ENCODE results near the gene TAC3. TPM values are rescaled to one million over a fixed set of nuclear protein-coding genes. Genes with fewer than 3 reads are reported as not detected.

TAC3 gene
- total and polyA plus RNA-seq, 2 of the 8 experiments (the other 6 are each of a cell fraction or from before 2014, with no cell fraction given), result 9.7 to 45.3 TPM

- H4K5ac ChIP-seq (ENCODE audit: insufficient read length, low read depth, low read length), result no peak overlapping the region
- H4K20me1 ChIP-seq (replicated peaks in 1 of 2; ENCODE audit: control insufficient read depth in 1 of 2, insufficient read depth in 2 of 2, low read length in 2 of 2), result peaks cover 3 to 13% of the 10 kb centered on the region in 2 experiments
- H3K27me3 ChIP-seq (replicated peaks in 1 of 4; ENCODE audit: control insufficient read depth in 3 of 4, extremely low read depth in 1 of 4, insufficient read depth in 3 of 4, low read length in 3 of 4), result no peaks in the 10 kb centered on the region
- no peak overlapping the region for H2AFZ ChIP-seq (ENCODE audit: low read length)
- H3K23ac ChIP-seq (ENCODE audit: insufficient read length), result no peak overlapping the region
- H3K4me3 ChIP-seq (ENCODE audit: extremely low read depth in 1 of 4, insufficient read depth in 2 of 4, low read depth in 3 of 4, low read length in 4 of 4), result no peak overlapping the region
- no peak overlapping the region for H4K8ac ChIP-seq (ENCODE audit: extremely low read depth, insufficient read depth, low read length)
- no peaks in the 10 kb centered on the region for H3K9me3 ChIP-seq (ENCODE audit: insufficient read depth in 2 of 2, low read depth in 1 of 2, low read length in 1 of 2)
- ChIA-PET POLR2A (ENCODE audit: partially characterized antibody) (interaction anchor here (0.7 to 3.2 kb wide), 5 partner anchors 9 to 124 kb away, joined by 3 to 13 read pairs (median 5); a partner anchor contains a TSS), CTCF (ENCODE audit: partially characterized antibody) (interaction anchor here (0.8 to 10.6 kb wide), 20 partner anchors 9 to 254 kb away, joined by 3 to 187 read pairs (median 6); partner anchors contain the start of genes HSD17B6, STAT6 and TAC3)
- H3K4ac ChIP-seq (replicated peaks; ENCODE audit: insufficient read length, low read depth, low read length), result no peak overlapping the region
- no peak overlapping the region for H2AK5ac ChIP-seq (ENCODE audit: low read depth, low read length)
- FAIRE-seq (no peak), DNase-seq (ENCODE audit: low read depth in 1 of 2, low spot score in 2 of 2) (no peak)
- H3K4me2 ChIP-seq (ENCODE audit: insufficient read depth in 1 of 2, low read depth in 2 of 2, low read length in 2 of 2), result no peak overlapping the region
- H3K4me1 ChIP-seq (replicated peaks in 1 of 4; ENCODE audit: control insufficient read depth in 3 of 4, insufficient read depth in 4 of 4, low read length in 3 of 4), result no peaks in the 10 kb centered on the region; a peak in 1 of 7 replicates
- H2BK20ac ChIP-seq (ENCODE audit: low read length), result no peak overlapping the region
- H3K79me2 ChIP-seq (ENCODE audit: control insufficient read depth in 1 of 2, insufficient read depth in 2 of 2, low read length in 2 of 2), result peaks cover 0 to 66% of the 10 kb centered on the region in 2 experiments
- no peak overlapping the region for H2BK120ac ChIP-seq (replicated peaks; ENCODE audit: low read depth, low read length)
- H2BK15ac ChIP-seq (ENCODE audit: low read length), result no peak overlapping the region
- no peak overlapping the region for H4K91ac ChIP-seq (replicated peaks; ENCODE audit: insufficient read length, low read length)
- no peaks in the 10 kb centered on the region; the same call in 1 of the 2 replicates for H3K23me2 ChIP-seq (ENCODE audit: low read depth, low read length)
- H3K14ac ChIP-seq (ENCODE audit: insufficient read length), result no peak overlapping the region
- 89% methylated on average over 13 of the region's 13 CpGs; no CpG with 5 or more reads in 1 of the 2 experiments for WGBS, 2 experiments (ENCODE audit: extremely low coverage in 1 of 2, insufficient coverage in 1 of 2, insufficient read length in 1 of 2, insufficient replicate concordance in 2 of 2, low coverage in 1 of 2, low lambda C conversion rate in 2 of 2, missing lambda C conversion rate in 1 of 2)
- no peak overlapping the region for H3K18ac ChIP-seq (ENCODE audit: extremely low read depth, low read length)
- H3K9ac ChIP-seq (replicated peaks in 1 of 4; ENCODE audit: extremely low read depth in 1 of 4, low read depth in 3 of 4, low read length in 3 of 4), result no peak overlapping the region
- H3K79me1 ChIP-seq (ENCODE audit: low read depth, low read length), result peaks cover 12% of the 10 kb centered on the region
- H3K56ac ChIP-seq (replicated peaks; ENCODE audit: insufficient read length, low read depth, low read length), result no peak overlapping the region
- no peak overlapping the region for H2BK12ac ChIP-seq (ENCODE audit: low read depth, low read length)
- H3K27ac ChIP-seq (ENCODE audit: low read depth, low read length), result no peak overlapping the region
- peaks cover 27 to 39% (median 34%) of the 10 kb centered on the region in 4 experiments for H3K36me3 ChIP-seq (ENCODE audit: control insufficient read depth in 2 of 4, insufficient read depth in 4 of 4, low read length in 3 of 4)
- no peak overlapping the region for H2BK5ac ChIP-seq (ENCODE audit: low read depth, low read length)
- TF ChIP-seq YY1 (IDR thresholded peaks at IDR 0.05; ENCODE audit: low read depth, low read length) (no peak), TAF1 (IDR thresholded peaks at IDR 0.05; ENCODE audit: low read depth, low read length) (no peak), CBX5 (IDR thresholded peaks at IDR 0.05; ENCODE audit: low read depth, low read length) (no peak), EZH2 (IDR thresholded peaks at IDR 0.05; ENCODE audit: low read depth, low read length, severe bottlenecking) (no peak), NRF1 (IDR thresholded peaks at IDR 0.05; ENCODE audit: low read depth, low read length) (no peak), CHD1 (IDR thresholded peaks at IDR 0.05; ENCODE audit: low read depth, low read length) (no peak), ASH2L (IDR thresholded peaks at IDR 0.05; ENCODE audit: low read length) (no peak), KDM1A (IDR thresholded peaks at IDR 0.05; ENCODE audit: borderline replicate concordance, low read length) (no peak), EP300 (IDR thresholded peaks at IDR 0.05; ENCODE audit: borderline replicate concordance in 1 of 2, low read depth in 2 of 2, low read length in 2 of 2) (no peak), CHD2 (IDR thresholded peaks at IDR 0.05; ENCODE audit: low read length) (no peak), RFX5 (IDR thresholded peaks at IDR 0.05; ENCODE audit: borderline replicate concordance, low read depth, low read length) (no peak), CEBPB (IDR thresholded peaks at IDR 0.05; ENCODE audit: low read depth, low read length) (no peak), JUND (IDR thresholded peaks at IDR 0.05; ENCODE audit: low read length) (no peak)
Observed at GRCh38 chr12:57003395-57003794, 12.9 kb downstream of the TAC3 start.

All from H1 (cell line).